NCI-H187 (cell line): Measurements from ENCODE around the gene HMGXB3.

Experiments
- DNase-seq, 2 experiments: peaks; one replicate each; lab custom pipeline; 2025; lab: John Stamatoyannopoulos, UW

Gene HMGXB3

GRCh38 chr5:150085950-150086715, 85.6 kb downstream of the HMGXB3 start, which contains the start of gene CSF1R:
Gene CSF1R, minus strand, starts transcription at chr5:150086554. Its CDS starts 127 bp downstream, at chr5:150086427.
- DNase-seq = no peak

DNA sequence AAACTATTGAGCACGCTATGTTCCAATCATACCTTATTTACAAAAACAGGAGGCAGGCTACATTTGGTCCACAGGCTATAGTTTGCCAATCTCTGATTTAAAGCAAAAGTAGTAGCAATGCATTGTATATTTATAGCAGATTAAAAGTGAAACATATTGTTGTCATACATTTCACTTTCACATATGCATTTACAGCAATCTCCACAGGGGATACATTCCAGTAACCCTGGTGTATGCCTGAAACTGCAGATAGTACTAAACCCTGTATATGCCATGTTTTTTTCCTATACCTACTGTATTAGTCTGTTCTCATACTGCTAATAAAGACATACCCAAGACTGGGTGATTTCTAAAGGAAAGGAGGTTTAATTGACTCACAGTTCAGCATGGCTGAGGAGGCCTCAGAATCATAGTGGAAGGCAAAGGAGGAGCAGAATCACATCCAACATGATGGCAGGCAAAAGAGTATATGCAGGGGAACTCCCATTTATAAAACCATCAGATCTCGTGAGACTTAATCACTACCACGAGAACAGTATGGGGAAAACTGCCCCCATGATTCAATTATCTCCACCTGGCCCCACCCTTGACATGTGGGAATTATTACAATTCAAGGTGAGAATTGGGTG, 91.7 kb downstream of the HMGXB3 start:
- DNase-seq = no peak

DNA sequence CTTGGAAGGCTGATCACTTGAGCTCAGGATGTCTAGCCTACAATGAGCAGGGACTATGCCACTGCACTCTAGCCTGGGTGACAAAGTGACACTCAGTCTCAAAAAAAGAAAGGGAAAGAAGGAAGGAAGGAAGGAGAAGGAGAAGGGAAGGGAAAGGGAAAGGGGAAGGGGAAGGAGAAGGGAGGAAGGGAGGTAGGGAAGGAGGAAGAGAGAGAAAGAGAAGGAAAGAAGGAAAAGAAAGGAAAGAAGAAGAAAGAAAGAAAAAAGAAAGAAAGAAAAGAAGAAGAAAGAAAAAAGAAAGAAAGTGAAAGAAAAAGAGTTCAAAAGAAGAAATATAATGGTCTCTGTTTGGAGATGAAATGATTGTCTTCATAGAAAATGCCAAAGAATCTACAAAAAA, 96.6 kb downstream of the HMGXB3 start:
- DNase-seq = no peak

GRCh38 chr5:150101023-150101422, 100.5 kb downstream of the HMGXB3 start:
- no peak for DNase-seq
